ENCODE results near the gene LOC101059915.

The LOC101059915 gene

GRCh38 chrX:71667328-71668247, at the start of gene LOC101059915:
TSS of gene LOC101059915 (plus strand) at chrX:71667546.
- Mint-ChIP-seq H3K27ac (no peak within 1 kb of the TSS), H3K9me3 (no peaks in the 10 kb centered on the region), H3K27me3 (no peaks in the 10 kb centered on the region), H3K36me3 (ENCODE audit: low read depth) (no peaks in the 10 kb centered on the region), H3K4me3 (no peak within 1 kb of the TSS), H3K4me1 (peaks cover 16% of the 10 kb centered on the region)
- no peak for ATAC-seq (replicated peaks)

- no peaks in the 10 kb centered on the region for H3K9me3 Mint-ChIP-seq
- H3K27me3 Mint-ChIP-seq = no peaks in the 10 kb centered on the region
- peak overlapping the region; percentile 93 for H3K27ac Mint-ChIP-seq
- no peak for ATAC-seq (replicated peaks)
- peaks cover 19% of the 10 kb centered on the region for H3K4me1 Mint-ChIP-seq
- peak overlapping the region; percentile 78 for H3K4me3 Mint-ChIP-seq
- H3K36me3 Mint-ChIP-seq (ENCODE audit: low read depth) = peaks cover 56% of the 10 kb centered on the region
Observed at GRCh38 chrX:71617742-71618141, 49.6 kb upstream of the LOC101059915 start.

- Mint-ChIP-seq H3K9me3 (no peaks in the 10 kb centered on the region), H3K27me3 (no peaks in the 10 kb centered on the region), H3K36me3 (ENCODE audit: low read depth) (peaks cover 51% of the 10 kb centered on the region), H3K27ac (peak within 1 kb of the TSS; percentile 93), H3K4me3 (peak within 1 kb of the TSS; percentile 78), H3K4me1 (peaks cover 21% of the 10 kb centered on the region)
- ATAC-seq (replicated peaks) = peak; percentile 70
Observed at GRCh38 chrX:71618303-71618721, 49.0 kb upstream of the LOC101059915 start, which contains the start of gene CXCR3. TSS of gene CXCR3 (minus strand) at chrX:71618511. CDS start at chrX:71618449, 62 bp downstream.

GRCh38 chrX:71618787-71619186, 48.6 kb upstream of the LOC101059915 start:
- no peaks in the 10 kb centered on the region for H3K9me3 Mint-ChIP-seq
- peaks cover 26% of the 10 kb centered on the region for H3K4me1 Mint-ChIP-seq
- peaks cover 46% of the 10 kb centered on the region for H3K36me3 Mint-ChIP-seq (ENCODE audit: low read depth)
- H3K27me3 Mint-ChIP-seq = no peaks in the 10 kb centered on the region
- ATAC-seq (replicated peaks) = no peak
- peak overlapping the region; percentile 78 for H3K4me3 Mint-ChIP-seq
- peak overlapping the region; percentile 93 for H3K27ac Mint-ChIP-seq

- Mint-ChIP-seq H3K9me3 (no peaks in the 10 kb centered on the region), H3K4me3 (peak overlapping the region; percentile 78), H3K4me1 (peaks cover 26% of the 10 kb centered on the region), H3K27me3 (no peaks in the 10 kb centered on the region), H3K36me3 (ENCODE audit: low read depth) (peaks cover 42% of the 10 kb centered on the region), H3K27ac (peak overlapping the region; percentile 93)
- peak; percentile 62 for ATAC-seq (replicated peaks)
Observed at GRCh38 chrX:71619193-71619592, 48.2 kb upstream of the LOC101059915 start.

- H3K9me3 Mint-ChIP-seq = no peaks in the 10 kb centered on the region
- peaks cover 35% of the 10 kb centered on the region for H3K36me3 Mint-ChIP-seq (ENCODE audit: low read depth)
- H3K27me3 Mint-ChIP-seq = no peaks in the 10 kb centered on the region
- ATAC-seq (replicated peaks) = no peak
- H3K27ac Mint-ChIP-seq = peak overlapping the region; percentile 93
- H3K4me3 Mint-ChIP-seq = peak overlapping the region; percentile 78
- H3K4me1 Mint-ChIP-seq = peaks cover 24% of the 10 kb centered on the region
Observed at GRCh38 chrX:71619986-71620385, 47.4 kb upstream of the LOC101059915 start.

GRCh38 chrX:71621603-71622002, 45.7 kb upstream of the LOC101059915 start:
- Mint-ChIP-seq H3K4me3 (peak overlapping the region; percentile 67), H3K27ac (no peak overlapping the region), H3K4me1 (peaks cover 13% of the 10 kb centered on the region), H3K36me3 (ENCODE audit: low read depth) (peaks cover 19% of the 10 kb centered on the region), H3K9me3 (no peaks in the 10 kb centered on the region), H3K27me3 (no peaks in the 10 kb centered on the region)
- ATAC-seq (replicated peaks) = no peak

- Mint-ChIP-seq H3K4me1 (peaks cover 13% of the 10 kb centered on the region), H3K36me3 (ENCODE audit: low read depth) (peaks cover 14% of the 10 kb centered on the region), H3K27ac (peak overlapping the region; percentile 90), H3K27me3 (no peaks in the 10 kb centered on the region), H3K9me3 (no peaks in the 10 kb centered on the region), H3K4me3 (peak overlapping the region; percentile 67)
- no peak for ATAC-seq (replicated peaks)
Observed at GRCh38 chrX:71622032-71622575, 45.2 kb upstream of the LOC101059915 start.

- Mint-ChIP-seq H3K27me3 (no peaks in the 10 kb centered on the region), H3K9me3 (no peaks in the 10 kb centered on the region), H3K27ac (peak overlapping the region; percentile 90), H3K4me3 (peak overlapping the region; percentile 67), H3K36me3 (ENCODE audit: low read depth) (peaks cover 7% of the 10 kb centered on the region), H3K4me1 (peaks cover 13% of the 10 kb centered on the region)
- ATAC-seq (replicated peaks) = peak; percentile 44
Observed at GRCh38 chrX:71622576-71623450, 44.5 kb upstream of the LOC101059915 start.

GRCh38 chrX:71623714-71624113, 43.6 kb upstream of the LOC101059915 start:
- Mint-ChIP-seq H3K9me3 (no peaks in the 10 kb centered on the region), H3K27ac (peak overlapping the region; percentile 90), H3K36me3 (ENCODE audit: low read depth) (no peaks in the 10 kb centered on the region), H3K27me3 (no peaks in the 10 kb centered on the region), H3K4me1 (peaks cover 8% of the 10 kb centered on the region), H3K4me3 (peak overlapping the region; percentile 67)
- peak; percentile 33 for ATAC-seq (replicated peaks)

- Mint-ChIP-seq H3K4me1 (peaks cover 7% of the 10 kb centered on the region), H3K9me3 (no peaks in the 10 kb centered on the region), H3K36me3 (ENCODE audit: low read depth) (no peaks in the 10 kb centered on the region), H3K4me3 (no peak overlapping the region), H3K27me3 (no peaks in the 10 kb centered on the region), H3K27ac (no peak overlapping the region)
- ATAC-seq (replicated peaks) = no peak
Observed at GRCh38 chrX:71625471-71625870, 41.9 kb upstream of the LOC101059915 start.

GRCh38 chrX:71626576-71626975, 40.8 kb upstream of the LOC101059915 start:
- no peak overlapping the region for H3K4me3 Mint-ChIP-seq
- no peaks in the 10 kb centered on the region for H3K27me3 Mint-ChIP-seq
- no peaks in the 10 kb centered on the region for H3K36me3 Mint-ChIP-seq (ENCODE audit: low read depth)
- no peak for ATAC-seq (replicated peaks)
- H3K9me3 Mint-ChIP-seq = no peaks in the 10 kb centered on the region
- H3K4me1 Mint-ChIP-seq = peaks cover 7% of the 10 kb centered on the region
- H3K27ac Mint-ChIP-seq = no peak overlapping the region

GRCh38 chrX:71627588-71628404, 39.5 kb upstream of the LOC101059915 start:
- Mint-ChIP-seq H3K9me3 (no peaks in the 10 kb centered on the region), H3K27ac (no peak overlapping the region), H3K27me3 (no peaks in the 10 kb centered on the region), H3K4me1 (peaks cover 7% of the 10 kb centered on the region), H3K4me3 (no peak overlapping the region), H3K36me3 (ENCODE audit: low read depth) (no peaks in the 10 kb centered on the region)
- ATAC-seq (replicated peaks) = no peak

Measured in activated T-helper 17 cell treated with anti-CD3 and anti-CD28 coated beads, Interleukin-2, amount 50 U/mL, for 72 hours (primary cell).